GM13976 (cell line): Measurements from ENCODE around the gene RAI2.

Source experiments
- DNase-seq: peaks from one replicate; pipeline ENCODE4 v3.0.0; 2012; ENCODE audit warnings: low spot score
- CTCF ChIP-seq: IDR thresholded peaks from 2 replicates; pipeline ENCODE4 v1.5.1; 2012; ENCODE audit warnings: borderline replicate concordance, mild to moderate bottlenecking; ENCODE audit not compliant: insufficient read depth; ENCODE audit errors: extremely low read depth, missing control alignments, control extremely low read depth
- in situ Hi-C: fragments of 300-500 bp; cut with MboI; formaldehyde crosslinking; loops from one replicate; pipeline ENCODE4 v1.12.0; 2022; ENCODE audit warnings: low sequenced_read_pairs, mixed read lengths, inconsistent platforms; ENCODE audit not compliant: unreplicated experiment

The RAI2 gene

GRCh38 chrX:17860811-17861488 is at the start of gene RAI2:
TSS of gene RAI2 (minus strand) at chrX:17861298. CDS start at chrX:17802010, 59,288 bp downstream.
- TF ChIP-seq CTCF: no peak
- in situ Hi-C loops: no loop called here
- DNase-seq: peak; percentile 17

- no peak for TF ChIP-seq CTCF
- in situ Hi-C loops: no loop called here
- DNase-seq: no peak
These were observed 27.3 kb upstream of the RAI2 start for GRCh38 chrX:17888421-17888820.

GRCh38 chrX:17882680-17883079 is 21.6 kb upstream of the RAI2 start:
- TF ChIP-seq CTCF: no peak
- in situ Hi-C loops: no loop called here
- DNase-seq: no peak

- in situ Hi-C loops: no loop called here
- TF ChIP-seq CTCF: no peak
- DNase-seq: no peak
These were observed 17.1 kb upstream of the RAI2 start for GRCh38 chrX:17878028-17878670.

GRCh38 chrX:17876135-17876534 is 15.0 kb upstream of the RAI2 start:
- no peak for DNase-seq
- in situ Hi-C loops: no loop called here
- no peak for TF ChIP-seq CTCF

- in situ Hi-C loops: no loop called here
- TF ChIP-seq CTCF: no peak
- DNase-seq: no peak
These were observed 8.5 kb upstream of the RAI2 start for GRCh38 chrX:17869580-17869979.
